GM12801 (cell line): ENCODE measurements around the gene PLA2G4D.
A peak's percentile ranks its signal among the peaks of the same experiment; 100 is the strongest.

Experiments used
- TF ChIP-seq, protein P1 (sequence below): IDR thresholded peaks from one replicate; pipeline ENCODE4 v1.5.1; 2011; ENCODE audit warnings: control low read depth; ENCODE audit not compliant: insufficient read length; ENCODE audit errors: extremely low read depth

Gene PLA2G4D

DNA sequence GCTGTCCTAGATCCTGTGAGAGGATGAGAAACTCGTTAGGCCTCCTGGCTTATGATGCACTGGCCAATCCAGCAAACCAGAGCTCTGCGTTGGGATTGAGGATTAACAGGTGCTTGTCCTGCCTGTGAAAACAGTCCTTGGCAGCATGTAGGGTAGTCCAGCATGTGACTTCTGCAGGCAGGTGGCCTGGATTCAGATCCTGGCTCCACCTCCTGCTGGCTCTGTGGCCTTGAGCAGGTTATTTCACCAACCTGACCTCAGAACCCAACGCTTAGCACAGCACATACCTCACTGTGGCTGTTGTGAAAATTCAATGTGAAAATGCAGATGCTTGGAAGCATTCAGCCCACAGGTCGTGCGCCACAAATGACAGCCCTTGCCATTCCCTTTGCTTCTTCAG, 33.6 kb downstream of the PLA2G4D start:
- TF ChIP-seq, protein P1, sequence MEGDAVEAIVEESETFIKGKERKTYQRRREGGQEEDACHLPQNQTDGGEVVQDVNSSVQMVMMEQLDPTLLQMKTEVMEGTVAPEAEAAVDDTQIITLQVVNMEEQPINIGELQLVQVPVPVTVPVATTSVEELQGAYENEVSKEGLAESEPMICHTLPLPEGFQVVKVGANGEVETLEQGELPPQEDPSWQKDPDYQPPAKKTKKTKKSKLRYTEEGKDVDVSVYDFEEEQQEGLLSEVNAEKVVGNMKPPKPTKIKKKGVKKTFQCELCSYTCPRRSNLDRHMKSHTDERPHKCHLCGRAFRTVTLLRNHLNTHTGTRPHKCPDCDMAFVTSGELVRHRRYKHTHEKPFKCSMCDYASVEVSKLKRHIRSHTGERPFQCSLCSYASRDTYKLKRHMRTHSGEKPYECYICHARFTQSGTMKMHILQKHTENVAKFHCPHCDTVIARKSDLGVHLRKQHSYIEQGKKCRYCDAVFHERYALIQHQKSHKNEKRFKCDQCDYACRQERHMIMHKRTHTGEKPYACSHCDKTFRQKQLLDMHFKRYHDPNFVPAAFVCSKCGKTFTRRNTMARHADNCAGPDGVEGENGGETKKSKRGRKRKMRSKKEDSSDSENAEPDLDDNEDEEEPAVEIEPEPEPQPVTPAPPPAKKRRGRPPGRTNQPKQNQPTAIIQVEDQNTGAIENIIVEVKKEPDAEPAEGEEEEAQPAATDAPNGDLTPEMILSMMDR = no peak

DNA sequence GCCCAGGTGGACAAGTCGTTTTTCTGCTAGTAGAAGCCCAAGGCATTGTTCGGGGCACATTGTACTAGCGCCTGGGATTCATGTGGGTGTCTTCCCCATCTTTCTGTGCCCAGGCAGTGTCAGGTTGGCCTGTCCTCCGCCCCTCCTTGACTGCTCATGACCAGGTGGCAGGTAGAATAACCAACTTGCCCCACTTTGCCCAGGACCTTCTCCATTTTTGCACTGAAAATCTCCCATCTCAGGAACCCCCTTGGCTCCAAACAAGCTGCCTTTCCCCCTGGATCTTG, 33.9 kb downstream of the PLA2G4D start:
- TF ChIP-seq, protein P1 = no peak

DNA sequence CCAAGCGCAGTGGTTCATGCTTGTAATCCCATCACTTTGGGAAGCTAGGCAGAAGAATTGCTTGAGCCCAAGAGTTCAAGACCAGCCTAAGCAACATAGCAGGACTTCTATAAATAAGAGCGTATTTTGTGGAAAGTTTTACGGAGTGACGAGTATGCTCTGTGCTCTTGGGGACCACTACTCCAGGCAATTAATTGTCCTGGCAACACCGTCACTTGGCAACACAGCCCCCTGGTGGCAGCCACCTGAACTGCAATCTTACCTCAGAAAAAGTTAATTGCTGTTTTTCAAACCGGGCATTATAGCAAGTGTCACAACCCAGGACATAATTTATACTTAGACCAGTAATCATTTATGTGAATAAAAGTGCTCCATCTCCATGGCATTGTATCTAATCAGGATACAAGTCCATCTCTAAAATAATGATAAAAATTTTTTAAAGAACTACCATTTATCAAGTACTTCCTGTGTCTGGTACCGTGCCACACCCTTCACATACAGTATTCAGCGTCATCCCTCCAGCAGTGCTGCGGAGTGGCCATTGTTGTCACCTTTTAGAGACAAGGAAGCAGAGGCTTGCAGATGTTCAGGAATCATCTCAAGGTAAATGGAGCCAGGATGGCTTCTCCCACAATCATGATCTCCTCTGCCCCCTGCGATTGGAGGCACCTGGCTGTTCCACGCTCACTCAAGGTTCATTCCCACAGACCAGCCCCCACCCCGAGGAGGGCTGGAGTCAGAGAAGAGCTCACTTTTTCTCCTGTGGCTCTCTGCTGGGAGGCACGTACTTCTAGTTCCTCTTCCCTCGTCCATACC, 34.5 kb downstream of the PLA2G4D start:
- TF ChIP-seq, protein P1 = peak; percentile 87

GRCh38 chr15:42058791-42059190, 35.6 kb downstream of the PLA2G4D start:
- TF ChIP-seq, protein P1 = no peak

- TF ChIP-seq, protein P1 = no peak
These were observed 36.3 kb downstream of the PLA2G4D start for GRCh38 chr15:42057799-42058646.

GRCh38 chr15:42056934-42057798, 37.2 kb downstream of the PLA2G4D start:
- TF ChIP-seq, protein P1 = no peak

DNA sequence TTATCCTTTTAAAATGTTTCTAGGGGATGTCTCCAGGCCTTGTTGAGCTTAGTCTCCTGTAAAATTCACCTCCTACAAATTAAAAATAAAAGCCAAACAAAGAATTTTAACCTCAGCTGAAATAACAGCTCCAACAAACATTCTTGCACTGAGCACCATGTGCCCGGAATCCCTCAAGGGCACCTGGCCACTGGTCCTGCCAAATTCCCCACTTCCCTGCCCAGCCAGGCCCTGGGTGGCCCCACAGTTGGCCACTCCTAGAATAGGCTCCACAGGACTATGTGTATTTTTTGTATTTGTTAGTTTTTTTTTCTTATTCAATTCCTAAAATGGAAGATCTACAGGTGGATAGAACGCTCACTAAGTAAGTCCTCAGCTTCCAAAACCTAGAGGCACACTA, 40.4 kb downstream of the PLA2G4D start:
- TF ChIP-seq, protein P1 = no peak
